ENCODE results near the gene SUSD2.
"Not testable (repeated sequence)": the region's sequence is repeated elsewhere in the genome, so short reads cannot be mapped to it uniquely, and the experiment has no call there.

The SUSD2 gene

DNA sequence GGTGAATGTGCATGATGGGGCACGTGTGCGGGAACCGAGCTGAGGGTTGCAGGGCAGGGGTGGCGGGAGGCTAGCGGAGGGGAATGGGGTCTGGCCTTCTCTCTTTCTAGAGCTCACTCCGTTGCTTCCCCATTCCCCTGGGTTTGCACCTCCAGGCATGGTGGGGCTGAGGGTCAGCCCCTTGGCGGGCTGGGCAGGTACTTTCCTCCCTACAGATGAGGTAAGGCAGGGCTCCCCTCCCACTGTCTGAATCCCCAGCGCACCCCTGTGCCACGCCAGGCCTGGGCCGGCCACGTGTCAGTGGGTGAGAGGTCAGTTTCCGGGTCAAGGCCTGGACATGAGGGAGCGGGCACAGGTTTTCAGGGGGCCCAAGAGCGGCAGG, 8.9 kb downstream of the SUSD2 start:
- no peak for FAIRE-seq
- TF ChIP-seq POLR2AphosphoS5 (IDR thresholded peaks at IDR 0.05; ENCODE audit: low read depth, low read length) (no peak), POLR2A (IDR thresholded peaks at IDR 0.05; ENCODE audit: low read depth, low read length) (no peak), PAX5 (IDR thresholded peaks at IDR 0.05; ENCODE audit: insufficient read depth, low read length, severe bottlenecking) (no peak), SPI1 (IDR thresholded peaks at IDR 0.05; ENCODE audit: low read depth, low read length) (no peak), TAF1 (IDR thresholded peaks at IDR 0.05; ENCODE audit: low read depth, low read length) (no peak), POU2F2 (IDR thresholded peaks at IDR 0.05; ENCODE audit: low read depth, low read length) (no peak)
- DNase-seq (ENCODE audit: insufficient read length, low spot score), result no peak

DNA sequence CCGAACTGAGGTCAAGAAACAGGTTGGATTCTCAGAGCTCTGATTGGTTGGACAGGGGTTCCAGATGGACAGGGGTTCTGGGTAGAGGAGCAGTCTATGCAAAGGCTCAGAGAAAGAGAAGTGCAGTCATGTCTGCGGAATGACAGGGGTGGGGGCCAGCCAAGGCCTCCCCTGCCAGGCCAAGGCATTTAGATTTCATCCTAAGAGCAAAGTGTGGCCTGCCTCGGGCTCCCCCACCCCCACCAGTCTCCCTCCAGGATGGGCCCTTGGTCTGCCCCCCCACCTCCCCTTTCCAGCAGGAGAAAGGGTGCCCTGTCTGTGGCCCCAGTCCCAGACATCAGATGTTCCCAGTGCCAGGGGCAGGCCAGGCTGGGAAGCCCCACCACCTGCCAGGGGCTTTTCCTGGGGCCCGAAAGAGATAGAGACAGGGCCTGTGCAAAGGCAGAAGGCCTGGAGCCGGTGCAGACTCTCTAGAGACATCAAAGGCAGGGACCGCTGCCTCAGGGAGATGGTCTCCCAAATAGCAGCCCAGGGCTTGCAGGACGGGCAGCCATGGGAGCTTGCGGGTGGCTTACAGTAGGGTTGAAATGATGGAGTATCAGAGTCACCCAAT, 9.4 kb downstream of the SUSD2 start:
- peak; percentile 13 for DNase-seq (ENCODE audit: insufficient read length, low spot score)
- TF ChIP-seq POLR2AphosphoS5 (IDR thresholded peaks at IDR 0.05; ENCODE audit: low read depth, low read length) (no peak), TAF1 (IDR thresholded peaks at IDR 0.05; ENCODE audit: low read depth, low read length) (no peak), PAX5 (IDR thresholded peaks at IDR 0.05; ENCODE audit: insufficient read depth, low read length, severe bottlenecking) (no peak), POU2F2 (IDR thresholded peaks at IDR 0.05; ENCODE audit: low read depth, low read length) (no peak), SPI1 (IDR thresholded peaks at IDR 0.05; ENCODE audit: low read depth, low read length) (no peak), POLR2A (IDR thresholded peaks at IDR 0.05; ENCODE audit: low read depth, low read length) (no peak)
- FAIRE-seq, result no peak

DNA sequence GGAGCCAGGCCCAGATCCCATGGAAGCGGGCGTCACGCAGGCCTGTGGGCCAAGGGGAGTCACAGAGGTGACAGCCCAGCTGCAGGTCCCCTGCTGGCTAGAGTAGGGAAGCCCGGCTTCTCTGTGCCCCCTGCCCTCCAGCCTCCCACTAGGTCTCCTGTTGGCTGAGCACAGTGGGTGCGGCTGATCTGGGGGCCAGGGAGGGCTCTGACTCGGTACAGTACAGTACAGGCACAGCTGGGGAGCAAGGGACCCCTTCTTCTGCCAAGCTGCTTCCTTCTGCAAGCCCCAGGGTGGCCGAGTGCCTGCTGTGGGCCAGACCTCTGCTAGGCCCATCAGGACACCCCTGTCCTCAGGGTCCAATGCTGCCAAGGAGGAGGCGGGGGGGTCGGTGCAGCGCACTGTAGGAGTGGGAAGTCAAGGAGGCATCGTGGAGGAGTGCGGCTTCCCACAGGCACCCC, 10.1 kb downstream of the SUSD2 start:
- DNase-seq (ENCODE audit: insufficient read length, low spot score), result peak; percentile 18
- FAIRE-seq, result no peak
- no peak for TF ChIP-seq SPI1 (IDR thresholded peaks at IDR 0.05; ENCODE audit: low read depth, low read length)
- TF ChIP-seq TAF1 (IDR thresholded peaks at IDR 0.05; ENCODE audit: low read depth, low read length), result no peak
- TF ChIP-seq PAX5 (IDR thresholded peaks at IDR 0.05; ENCODE audit: insufficient read depth, low read length, severe bottlenecking), result no peak
- TF ChIP-seq POU2F2 (IDR thresholded peaks at IDR 0.05; ENCODE audit: low read depth, low read length), result no peak
- TF ChIP-seq POLR2AphosphoS5 (IDR thresholded peaks at IDR 0.05; ENCODE audit: low read depth, low read length), result no peak
- TF ChIP-seq POLR2A (IDR thresholded peaks at IDR 0.05; ENCODE audit: low read depth, low read length), result no peak

DNA sequence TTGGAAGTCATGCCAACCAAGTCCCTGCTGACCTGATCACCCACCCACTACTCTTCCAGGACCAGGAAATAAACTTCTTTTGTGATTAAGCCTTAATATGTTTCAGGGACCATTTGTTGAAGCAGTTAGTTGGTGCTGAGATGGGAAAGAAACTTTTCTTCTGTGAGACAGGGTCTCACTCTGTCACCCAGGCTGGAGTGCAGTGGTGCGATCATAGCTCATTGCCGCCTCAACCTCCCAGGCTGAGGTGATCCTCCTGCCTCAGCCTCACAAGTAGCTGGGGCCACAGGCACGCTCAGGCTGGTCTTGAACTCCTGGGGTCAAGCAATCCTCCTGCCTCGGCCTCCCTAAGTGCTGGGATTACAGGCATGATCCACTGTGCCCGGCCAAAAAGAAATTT, 10.6 kb downstream of the SUSD2 start:
- no peak for DNase-seq (ENCODE audit: insufficient read length, low spot score)
- no peak for TF ChIP-seq POU2F2 (IDR thresholded peaks at IDR 0.05; ENCODE audit: low read depth, low read length)
- TF ChIP-seq POLR2AphosphoS5 (IDR thresholded peaks at IDR 0.05; ENCODE audit: low read depth, low read length), result no peak
- TF ChIP-seq TAF1 (IDR thresholded peaks at IDR 0.05; ENCODE audit: low read depth, low read length), result no peak
- no peak for TF ChIP-seq POLR2A (IDR thresholded peaks at IDR 0.05; ENCODE audit: low read depth, low read length)
- TF ChIP-seq PAX5 (IDR thresholded peaks at IDR 0.05; ENCODE audit: insufficient read depth, low read length, severe bottlenecking), result no peak
- TF ChIP-seq SPI1 (IDR thresholded peaks at IDR 0.05; ENCODE audit: low read depth, low read length), result no peak
- no peak for FAIRE-seq

DNA sequence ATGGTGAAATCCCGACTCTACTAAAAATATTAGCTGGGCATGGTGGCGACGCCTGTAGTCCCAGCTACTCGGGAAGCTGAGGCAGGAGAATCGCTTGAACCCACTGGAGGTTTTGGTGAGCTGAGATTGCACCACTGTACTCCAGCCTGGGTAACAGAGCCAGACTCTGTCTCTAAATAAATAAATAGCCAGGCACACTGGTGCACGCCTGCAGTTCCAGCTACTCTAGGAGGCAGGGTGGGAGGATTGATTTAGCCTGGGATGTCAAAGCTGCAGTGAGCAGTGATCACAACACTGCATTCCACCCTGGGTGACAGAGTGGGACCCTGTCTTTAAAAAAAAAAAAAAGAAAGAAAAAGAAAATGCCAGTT, 17.4 kb downstream of the SUSD2 start:
- no peak for FAIRE-seq

DNA sequence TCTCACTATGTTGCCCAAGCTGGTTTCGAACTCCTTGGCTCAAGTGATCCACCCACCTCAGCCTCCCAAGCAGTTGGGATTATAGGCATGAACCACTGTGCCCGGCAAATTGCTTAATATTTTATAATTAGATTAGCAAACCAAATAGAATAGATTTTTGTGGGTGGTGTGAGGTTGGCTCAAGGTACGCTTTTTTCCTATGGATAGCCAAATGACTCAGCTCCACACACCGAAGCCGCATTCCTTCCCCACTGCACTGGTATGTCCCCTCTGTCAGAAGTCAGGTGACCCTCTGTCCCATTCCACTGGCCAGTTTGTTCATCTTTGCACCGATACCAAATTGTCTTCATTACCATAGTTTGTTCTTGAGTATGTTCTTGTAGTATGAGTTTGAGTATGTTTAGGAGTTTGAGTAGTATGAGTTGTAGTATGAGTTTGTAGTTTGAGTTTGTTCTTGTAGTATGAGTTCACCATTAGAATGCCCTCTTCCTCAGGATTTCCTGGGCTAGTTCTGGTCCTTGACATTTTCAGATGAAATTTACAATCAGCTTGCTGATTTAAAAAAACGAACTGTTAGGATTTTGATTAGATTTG, 19.4 kb downstream of the SUSD2 start:
- DNase-seq (ENCODE audit: insufficient read length, low spot score) (no peak), FAIRE-seq (no peak)
- TF ChIP-seq POLR2AphosphoS5 (IDR thresholded peaks at IDR 0.05; ENCODE audit: low read depth, low read length), result no peak
- no peak for TF ChIP-seq SPI1 (IDR thresholded peaks at IDR 0.05; ENCODE audit: low read depth, low read length)
- no peak for TF ChIP-seq PAX5 (IDR thresholded peaks at IDR 0.05; ENCODE audit: insufficient read depth, low read length, severe bottlenecking)
- TF ChIP-seq POU2F2 (IDR thresholded peaks at IDR 0.05; ENCODE audit: low read depth, low read length), result no peak
- TF ChIP-seq TAF1 (IDR thresholded peaks at IDR 0.05; ENCODE audit: low read depth, low read length), result no peak
- TF ChIP-seq POLR2A (IDR thresholded peaks at IDR 0.05; ENCODE audit: low read depth, low read length), result no peak

More for the DNA sequence above, 17.4 kb downstream of the SUSD2 start:
- DNase-seq (ENCODE audit: insufficient read length, low spot score), result no peak
- TF ChIP-seq POLR2AphosphoS5 (IDR thresholded peaks at IDR 0.05; ENCODE audit: low read depth, low read length) (no peak), POLR2A (IDR thresholded peaks at IDR 0.05; ENCODE audit: low read depth, low read length) (no peak), SPI1 (IDR thresholded peaks at IDR 0.05; ENCODE audit: low read depth, low read length) (no peak), TAF1 (IDR thresholded peaks at IDR 0.05; ENCODE audit: low read depth, low read length) (no peak), POU2F2 (IDR thresholded peaks at IDR 0.05; ENCODE audit: low read depth, low read length) (no peak), PAX5 (IDR thresholded peaks at IDR 0.05; ENCODE audit: insufficient read depth, low read length, severe bottlenecking) (no peak)

DNA sequence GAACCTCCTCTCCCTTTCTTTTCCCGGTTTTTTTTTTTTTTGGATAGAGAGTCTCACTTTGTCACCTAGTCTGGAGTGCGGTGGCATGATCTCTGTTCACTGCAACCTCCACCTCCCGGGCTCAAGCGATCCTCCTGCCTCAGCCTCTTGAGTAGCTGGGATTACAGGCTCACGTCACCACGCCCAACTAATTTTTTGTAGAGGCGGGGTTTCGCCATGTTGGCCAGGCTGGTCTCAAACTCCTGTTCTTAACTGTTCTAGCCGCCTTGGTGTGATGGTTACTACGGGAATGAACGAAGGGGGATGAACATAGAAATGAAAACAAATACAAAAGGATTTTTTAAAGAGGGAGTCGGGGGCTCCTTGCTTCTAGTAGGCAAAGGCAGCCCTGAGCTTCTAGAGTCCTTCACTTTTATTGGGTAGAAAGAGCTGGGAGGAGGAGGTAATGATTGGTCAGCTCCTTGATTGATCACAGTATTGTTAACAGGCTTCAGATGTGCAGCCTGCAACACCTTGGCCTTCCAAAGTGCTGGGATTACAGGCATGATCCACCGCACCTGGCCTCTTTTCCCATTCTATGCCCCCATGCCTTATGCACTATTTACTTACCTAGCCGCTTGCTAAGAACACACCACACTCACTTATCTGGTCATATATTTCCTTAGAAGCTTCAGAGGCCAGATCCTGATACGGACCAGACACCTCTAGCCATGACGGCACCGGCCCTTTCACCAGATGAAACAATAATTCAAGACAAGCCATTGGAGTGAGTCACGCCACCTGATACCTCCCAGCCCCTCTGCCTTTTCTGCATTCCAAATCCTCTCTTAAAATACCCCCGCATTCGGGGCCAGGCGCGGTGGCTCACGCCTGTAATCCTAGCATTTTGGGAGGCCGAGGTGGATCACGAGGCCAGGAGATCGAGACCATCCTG, 20.7 kb downstream of the SUSD2 start:
- TF ChIP-seq PAX5 (IDR thresholded peaks at IDR 0.05; ENCODE audit: insufficient read depth, low read length, severe bottlenecking), result no peak
- no peak for TF ChIP-seq SPI1 (IDR thresholded peaks at IDR 0.05; ENCODE audit: low read depth, low read length)
- TF ChIP-seq POLR2A (IDR thresholded peaks at IDR 0.05; ENCODE audit: low read depth, low read length), result no peak
- no peak for TF ChIP-seq POU2F2 (IDR thresholded peaks at IDR 0.05; ENCODE audit: low read depth, low read length)
- TF ChIP-seq TAF1 (IDR thresholded peaks at IDR 0.05; ENCODE audit: low read depth, low read length), result no peak
- no peak for TF ChIP-seq POLR2AphosphoS5 (IDR thresholded peaks at IDR 0.05; ENCODE audit: low read depth, low read length)
- DNase-seq (ENCODE audit: insufficient read length, low spot score) (no peak), FAIRE-seq (no peak)

DNA sequence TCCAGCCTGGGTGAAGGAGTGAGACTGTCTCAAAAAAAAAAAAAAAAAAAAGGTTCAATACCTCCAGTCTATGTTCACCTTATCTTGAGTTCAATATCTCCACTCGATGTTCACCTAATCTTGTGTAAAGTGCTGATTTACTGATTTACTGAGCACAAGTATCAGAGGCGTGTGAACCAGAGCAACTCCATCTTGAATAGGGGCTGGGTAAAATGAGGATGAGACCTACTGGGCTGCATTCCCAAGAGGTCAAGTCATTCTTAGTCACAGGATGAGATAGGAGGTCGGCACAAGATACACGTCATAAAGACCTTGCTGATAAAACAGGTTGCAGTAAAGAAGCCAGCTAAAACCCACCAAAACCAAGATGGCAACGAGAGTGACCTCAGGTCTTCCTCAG, 22.6 kb downstream of the SUSD2 start:
- not testable (repeated sequence) for FAIRE-seq; DNase-seq (ENCODE audit: insufficient read length, low spot score)

DNA sequence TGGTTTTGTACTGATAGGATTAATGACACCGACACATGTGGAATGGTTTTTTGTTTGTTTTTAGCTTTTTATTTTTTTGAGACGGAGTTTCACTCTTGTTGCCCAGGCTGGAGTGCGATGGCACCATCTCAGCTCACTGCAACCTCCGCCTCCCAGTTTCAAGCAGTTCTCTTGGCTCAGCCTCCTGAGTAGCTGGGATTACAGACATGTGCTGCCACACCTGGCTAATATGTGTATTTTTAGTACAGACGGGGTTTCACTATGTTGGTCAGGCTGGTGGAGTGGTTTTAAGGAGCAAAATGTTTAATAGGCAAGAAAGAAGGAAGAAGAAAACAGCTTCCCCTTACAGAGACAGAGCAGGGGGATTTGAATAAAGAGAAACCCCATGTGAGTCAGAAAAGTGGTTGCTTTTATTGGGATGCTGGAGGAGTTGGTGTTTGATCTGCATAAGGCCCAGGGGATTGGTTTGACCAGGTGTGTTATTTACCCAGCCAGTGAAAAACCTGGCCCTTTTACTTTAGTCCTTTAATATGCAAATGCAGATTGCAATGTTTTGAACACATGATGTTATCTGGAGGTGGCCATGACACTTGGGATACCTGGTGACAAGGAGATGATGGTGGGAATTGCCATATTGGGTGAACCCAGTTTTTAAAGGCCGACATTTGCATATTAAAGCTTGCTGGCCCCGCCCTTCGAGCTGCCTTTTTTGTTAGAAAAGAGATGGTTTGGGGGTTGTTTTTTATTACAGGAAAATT, 24.3 kb downstream of the SUSD2 start:
- DNase-seq (ENCODE audit: insufficient read length, low spot score) (no peak), FAIRE-seq (no peak)
- TF ChIP-seq TAF1 (IDR thresholded peaks at IDR 0.05; ENCODE audit: low read depth, low read length) (no peak), POU2F2 (IDR thresholded peaks at IDR 0.05; ENCODE audit: low read depth, low read length) (peak; percentile 64; the same call in 1 of the 2 replicates)

DNA sequence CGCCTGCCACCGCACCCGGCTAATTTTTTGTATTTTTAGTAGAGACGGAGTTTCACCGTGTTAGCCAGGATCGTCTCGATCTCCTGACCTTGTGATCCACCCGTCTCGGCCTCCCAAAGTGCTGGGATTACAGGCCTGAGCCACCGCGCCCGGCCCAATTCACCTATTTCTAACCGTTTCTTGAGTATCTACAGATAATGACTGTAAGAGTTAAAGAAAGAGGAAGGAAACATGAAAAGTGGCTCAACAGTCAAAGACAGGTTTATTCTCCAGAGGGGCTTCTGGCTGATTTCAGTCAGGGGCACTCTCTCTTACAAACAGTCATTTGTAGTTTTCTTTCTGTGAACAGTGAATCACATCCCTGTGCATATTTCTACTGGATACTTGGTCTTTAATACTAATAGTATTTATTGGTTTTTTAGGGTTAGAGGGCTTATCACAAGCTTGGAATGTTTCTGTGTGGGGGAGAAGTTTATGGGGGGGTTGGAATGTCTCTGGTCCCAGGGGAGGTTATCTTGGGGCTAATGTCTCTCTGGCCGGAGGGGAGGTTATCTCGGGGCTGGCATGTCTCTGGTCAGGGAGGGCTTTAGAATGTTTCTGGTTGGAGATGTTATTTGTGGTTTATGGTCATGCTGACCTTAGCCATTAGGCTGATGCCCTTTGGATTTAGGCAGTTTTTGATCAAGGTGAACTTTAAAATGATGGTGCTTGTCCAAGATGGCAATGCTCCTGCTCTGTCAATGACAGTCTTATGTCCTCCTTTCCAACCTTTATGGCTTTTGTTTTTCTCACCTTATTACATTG, 25.4 kb downstream of the SUSD2 start:
- not testable (repeated sequence) for DNase-seq (ENCODE audit: insufficient read length, low spot score); FAIRE-seq

Measured in GM12891 (cell line).